Neutrophil (primary cell): ENCODE measurements around the gene TFDP1.

Experiments used
- H3K27ac ChIP-seq: fragments of 200-600 bp; sonication (generic); 2 replicates; pipeline ENCODE4 v1.5.1; 2016; ENCODE audit warnings: mild to moderate bottlenecking, moderate library complexity
- H3K27me3 ChIP-seq: fragments of 200-600 bp; sonication (generic); 2 replicates; pipeline ENCODE4 v1.6.0; 2016; ENCODE audit warnings: mild to moderate bottlenecking
- H3K36me3 ChIP-seq: fragments of 200-600 bp; sonication (generic); 2 replicates; pipeline ENCODE4 v1.5.1; 2017
- H3K4me1 ChIP-seq, 2 experiments: fragments of 200-600 bp in 1 of 2; sonication (generic) in 1 of 2; 1 replicate in 1 of 2; 2 replicates in 1 of 2; pipeline versions ENCODE4 v1.5.1 to v1.6.1; 2013 to 2016; ENCODE audit warnings: low read depth in 1 of 2, low read length in 1 of 2, mild to moderate bottlenecking in 1 of 2, moderate library complexity in 1 of 2; ENCODE audit not compliant: control insufficient read depth in 1 of 2, insufficient read depth in 1 of 2
- H3K4me3 ChIP-seq, 2 experiments: fragments of 200-600 bp in 1 of 2; sonication (generic) in 1 of 2; 1 replicate in 1 of 2; 2 replicates in 1 of 2; pipeline ENCODE4 v1.5.1; 2013 to 2016; ENCODE audit warnings: low read depth in 1 of 2, low read length in 1 of 2, mild to moderate bottlenecking in 1 of 2, moderate library complexity in 1 of 2
- H3K9me3 ChIP-seq: fragments of 200-600 bp; sonication (generic); 2 replicates; pipeline ENCODE4 v1.5.1; 2016
- CTCF ChIP-seq: fragments of 200-600 bp; sonication (generic); IDR thresholded peaks from 2 replicates; pipeline ENCODE4 v1.5.1; 2016; ENCODE audit warnings: antibody characterized with exemption

Gene TFDP1

DNA sequence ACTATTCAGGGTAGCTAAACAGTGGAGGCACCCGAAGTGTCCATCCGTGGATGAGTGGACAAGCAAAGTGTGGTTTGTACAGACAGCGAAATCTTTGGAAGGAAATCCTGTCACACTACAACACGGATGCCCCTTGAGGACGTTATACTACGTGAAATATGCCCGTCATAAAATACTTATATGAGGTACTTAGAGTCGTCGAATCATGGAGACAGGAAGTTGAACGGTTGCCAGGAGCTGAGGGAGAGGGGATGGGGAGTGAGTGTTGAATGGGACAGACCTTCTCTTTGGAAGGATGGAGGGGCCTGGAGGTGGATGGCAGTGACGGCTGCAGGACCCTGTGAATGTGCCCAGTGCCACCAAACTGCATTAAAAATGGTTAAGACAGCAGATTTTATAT lies 61.8 kb downstream of the TFDP1 start:
- Histone ChIP-seq H3K4me3 (no peak overlapping the region), H3K27me3 (peaks cover 9% of the 10 kb centered on the region), H3K36me3 (peaks cover 7% of the 10 kb centered on the region), H3K27ac (no peak overlapping the region), H3K9me3 (no peaks in the 10 kb centered on the region), H3K4me1 (no peaks in the 10 kb centered on the region)
- no peak for TF ChIP-seq CTCF

- peaks cover 1% of the 10 kb centered on the region for H3K36me3 ChIP-seq
- no peak overlapping the region for H3K4me3 ChIP-seq
- no peaks in the 10 kb centered on the region for H3K4me1 ChIP-seq
- H3K9me3 ChIP-seq = no peaks in the 10 kb centered on the region
- no peak for TF ChIP-seq CTCF
- H3K27ac ChIP-seq = no peak overlapping the region
- peaks cover 9% of the 10 kb centered on the region for H3K27me3 ChIP-seq
These were observed 62.4 kb downstream of the TFDP1 start for GRCh38 chr13:113646921-113647340.

GRCh38 chr13:113647351-113648215 lies 63.0 kb downstream of the TFDP1 start:
- no peaks in the 10 kb centered on the region for H3K9me3 ChIP-seq
- H3K27ac ChIP-seq = no peak overlapping the region
- peaks cover 9% of the 10 kb centered on the region for H3K27me3 ChIP-seq
- H3K4me3 ChIP-seq = no peak overlapping the region
- no peaks in the 10 kb centered on the region for H3K36me3 ChIP-seq
- no peak for TF ChIP-seq CTCF
- H3K4me1 ChIP-seq = no peaks in the 10 kb centered on the region

DNA sequence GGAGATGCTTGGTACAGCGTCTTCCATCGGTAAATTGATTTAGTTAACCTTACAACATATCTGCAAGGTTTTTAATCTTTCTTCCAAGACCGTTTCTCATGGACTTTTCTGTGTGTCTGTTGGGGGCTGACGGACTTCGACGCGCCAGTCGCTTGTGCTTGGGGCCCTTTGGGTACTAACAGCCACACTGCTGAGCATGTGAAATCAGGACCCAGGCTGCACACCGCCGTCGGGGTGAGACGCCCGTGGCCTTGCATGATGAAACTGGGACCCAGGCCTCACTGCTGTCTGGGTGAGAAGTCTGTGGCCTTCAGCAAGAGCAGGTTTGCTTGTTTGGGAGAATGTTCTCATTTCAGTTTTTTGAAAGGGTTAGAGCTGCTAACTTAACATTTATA lies 63.7 kb downstream of the TFDP1 start:
- no peaks in the 10 kb centered on the region for H3K9me3 ChIP-seq
- H3K36me3 ChIP-seq = no peaks in the 10 kb centered on the region
- H3K27me3 ChIP-seq = peaks cover 9% of the 10 kb centered on the region
- no peaks in the 10 kb centered on the region for H3K4me1 ChIP-seq
- no peak for TF ChIP-seq CTCF
- H3K27ac ChIP-seq = no peak overlapping the region
- H3K4me3 ChIP-seq = no peak overlapping the region

DNA sequence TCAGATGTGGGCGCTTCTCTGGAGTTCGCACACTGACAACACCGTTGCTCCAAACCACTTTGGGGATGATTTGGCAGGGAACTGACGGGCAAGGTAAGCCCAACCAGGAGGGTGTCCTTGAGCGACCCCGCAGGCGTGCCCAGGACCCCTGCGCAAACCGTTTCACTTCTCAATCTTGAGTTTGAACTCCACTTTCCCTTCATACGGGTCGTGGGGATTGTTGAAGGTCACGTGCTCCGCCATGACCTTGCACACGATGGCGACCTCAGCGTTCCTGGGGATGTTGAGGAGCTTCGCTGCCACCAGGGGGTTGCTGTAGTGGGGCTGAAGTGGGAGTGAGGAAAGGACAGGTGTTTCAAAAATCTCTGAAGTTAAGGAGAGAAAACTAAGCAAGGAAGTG lies 64.7 kb downstream of the TFDP1 start:
- no peaks in the 10 kb centered on the region for H3K4me1 ChIP-seq
- no peak overlapping the region for H3K4me3 ChIP-seq
- peaks cover 17% of the 10 kb centered on the region for H3K27me3 ChIP-seq
- H3K9me3 ChIP-seq = no peaks in the 10 kb centered on the region
- no peak for TF ChIP-seq CTCF
- no peak overlapping the region for H3K27ac ChIP-seq
- no peaks in the 10 kb centered on the region for H3K36me3 ChIP-seq
